GM19240 (cell line): ENCODE results near the gene KDM6B.

Experiments used
- DNase-seq: peaks from one replicate; pipeline ENCODE4 v3.0.0; 2011; ENCODE audit warnings: low spot score; ENCODE audit not compliant: insufficient read length

Gene KDM6B

GRCh38 chr17:7841396-7841914 lies 7.4 kb downstream of the KDM6B start:
- DNase-seq = no peak

GRCh38 chr17:7841915-7842379 lies 7.9 kb downstream of the KDM6B start:
- DNase-seq = no peak

- no peak for DNase-seq
Measured at GRCh38 chr17:7842380-7843256, 8.6 kb downstream of the KDM6B start.

GRCh38 chr17:7843257-7843535 lies 9.2 kb downstream of the KDM6B start:
- DNase-seq = no peak

GRCh38 chr17:7843536-7844291 lies 9.7 kb downstream of the KDM6B start:
- DNase-seq = peak; percentile 83

- peak; percentile 96 for DNase-seq
Measured at GRCh38 chr17:7844292-7845154, 10.5 kb downstream of the KDM6B start.

GRCh38 chr17:7845359-7846062 lies 11.5 kb downstream of the KDM6B start:
- no peak for DNase-seq

- DNase-seq = no peak
Measured at GRCh38 chr17:7846063-7846735, 12.2 kb downstream of the KDM6B start.

- no peak for DNase-seq
Measured at GRCh38 chr17:7846765-7847661, 13.0 kb downstream of the KDM6B start.

GRCh38 chr17:7848131-7848579 lies 14.1 kb downstream of the KDM6B start:
- no peak for DNase-seq

GRCh38 chr17:7848739-7849129 lies 14.7 kb downstream of the KDM6B start:
- no peak for DNase-seq

- DNase-seq = no peak
Measured at GRCh38 chr17:7849130-7849750, 15.2 kb downstream of the KDM6B start.

- DNase-seq = no peak
Measured at GRCh38 chr17:7849751-7850504, 15.9 kb downstream of the KDM6B start.

GRCh38 chr17:7850701-7851437 lies 16.9 kb downstream of the KDM6B start:
- DNase-seq = no peak

- peak; percentile 92 for DNase-seq
Measured at GRCh38 chr17:7851438-7852261, 17.6 kb downstream of the KDM6B start.

GRCh38 chr17:7852262-7852670 lies 18.2 kb downstream of the KDM6B start:
- no peak for DNase-seq
